Activated naive CD4-positive, alpha-beta T cell treated with anti-CD3 and anti-CD28 coated beads, Interleukin-2, amount 50 U/mL, for 24 hours (primary cell): ENCODE results near the gene LMTK2.
A peak's percentile ranks its signal among the peaks of the same experiment; 100 is the strongest.

Experiments
- H3K27ac Mint-ChIP-seq: one replicate; pipeline ENCODE4 v1.8.0; 2021; ENCODE audit warnings: mild to moderate bottlenecking, mixed read lengths
- H3K27me3 Mint-ChIP-seq: one replicate; pipeline ENCODE4 v1.8.0; 2021; ENCODE audit warnings: mixed read lengths
- H3K36me3 Mint-ChIP-seq: one replicate; pipeline ENCODE4 v1.8.0; 2021; ENCODE audit warnings: mixed read lengths
- H3K4me1 Mint-ChIP-seq: one replicate; pipeline ENCODE4 v1.8.0; 2021; ENCODE audit warnings: mixed read lengths
- H3K4me3 Mint-ChIP-seq: one replicate; pipeline ENCODE4 v1.8.0; 2021; ENCODE audit warnings: mild to moderate bottlenecking, mixed read lengths
- H3K9me3 Mint-ChIP-seq: one replicate; pipeline ENCODE4 v1.8.0; 2021; ENCODE audit warnings: mixed read lengths

The LMTK2 gene

GRCh38 chr7:98223351-98223897 lies 116.8 kb downstream of the LMTK2 start:
- Mint-ChIP-seq H3K4me3 (no peak overlapping the region), H3K36me3 (peaks cover 3% of the 10 kb centered on the region), H3K27ac (no peak overlapping the region), H3K27me3 (no peaks in the 10 kb centered on the region), H3K4me1 (peaks cover 16% of the 10 kb centered on the region), H3K9me3 (no peaks in the 10 kb centered on the region)

GRCh38 chr7:98223898-98224700 lies 117.4 kb downstream of the LMTK2 start:
- H3K27me3 Mint-ChIP-seq: no peaks in the 10 kb centered on the region
- peaks cover 9% of the 10 kb centered on the region for H3K4me1 Mint-ChIP-seq
- H3K4me3 Mint-ChIP-seq: no peak overlapping the region
- H3K9me3 Mint-ChIP-seq: no peaks in the 10 kb centered on the region
- H3K27ac Mint-ChIP-seq: no peak overlapping the region
- H3K36me3 Mint-ChIP-seq: peaks cover 3% of the 10 kb centered on the region

GRCh38 chr7:98224701-98225181 lies 118.1 kb downstream of the LMTK2 start:
- H3K4me3 Mint-ChIP-seq: no peak overlapping the region
- no peaks in the 10 kb centered on the region for H3K9me3 Mint-ChIP-seq
- H3K36me3 Mint-ChIP-seq: no peaks in the 10 kb centered on the region
- H3K27me3 Mint-ChIP-seq: no peaks in the 10 kb centered on the region
- H3K27ac Mint-ChIP-seq: no peak overlapping the region
- H3K4me1 Mint-ChIP-seq: peaks cover 2% of the 10 kb centered on the region

GRCh38 chr7:98225913-98226614 lies 119.4 kb downstream of the LMTK2 start:
- no peaks in the 10 kb centered on the region for H3K4me1 Mint-ChIP-seq
- no peaks in the 10 kb centered on the region for H3K36me3 Mint-ChIP-seq
- H3K27ac Mint-ChIP-seq: peak overlapping the region; percentile 53
- H3K9me3 Mint-ChIP-seq: no peaks in the 10 kb centered on the region
- H3K27me3 Mint-ChIP-seq: no peaks in the 10 kb centered on the region
- no peak overlapping the region for H3K4me3 Mint-ChIP-seq

GRCh38 chr7:98227939-98228338 lies 121.3 kb downstream of the LMTK2 start:
- Mint-ChIP-seq H3K4me3 (no peak overlapping the region), H3K36me3 (no peaks in the 10 kb centered on the region), H3K4me1 (no peaks in the 10 kb centered on the region), H3K27ac (no peak overlapping the region), H3K9me3 (no peaks in the 10 kb centered on the region), H3K27me3 (no peaks in the 10 kb centered on the region)

GRCh38 chr7:98228801-98229200 lies 122.1 kb downstream of the LMTK2 start:
- no peaks in the 10 kb centered on the region for H3K36me3 Mint-ChIP-seq
- no peaks in the 10 kb centered on the region for H3K9me3 Mint-ChIP-seq
- H3K27ac Mint-ChIP-seq: no peak overlapping the region
- no peaks in the 10 kb centered on the region for H3K27me3 Mint-ChIP-seq
- H3K4me1 Mint-ChIP-seq: no peaks in the 10 kb centered on the region
- no peak overlapping the region for H3K4me3 Mint-ChIP-seq

GRCh38 chr7:98229441-98229840 lies 122.8 kb downstream of the LMTK2 start:
- Mint-ChIP-seq H3K36me3 (no peaks in the 10 kb centered on the region), H3K4me3 (no peak overlapping the region), H3K9me3 (no peaks in the 10 kb centered on the region), H3K27ac (no peak overlapping the region), H3K4me1 (no peaks in the 10 kb centered on the region), H3K27me3 (no peaks in the 10 kb centered on the region)

GRCh38 chr7:98229991-98230745 lies 123.5 kb downstream of the LMTK2 start:
- no peaks in the 10 kb centered on the region for H3K27me3 Mint-ChIP-seq
- peak overlapping the region; percentile 8 for H3K27ac Mint-ChIP-seq

GRCh38 chr7:98230746-98231471 lies 124.2 kb downstream of the LMTK2 start:
- no peaks in the 10 kb centered on the region for H3K27me3 Mint-ChIP-seq
- no peaks in the 10 kb centered on the region for H3K4me1 Mint-ChIP-seq
- no peak overlapping the region for H3K27ac Mint-ChIP-seq
- H3K9me3 Mint-ChIP-seq: no peaks in the 10 kb centered on the region
- H3K4me3 Mint-ChIP-seq: no peak overlapping the region
- peaks cover 2% of the 10 kb centered on the region for H3K36me3 Mint-ChIP-seq

More at GRCh38 chr7:98229991-98230745, 123.5 kb downstream of the LMTK2 start:
- Mint-ChIP-seq H3K36me3 (peaks cover 2% of the 10 kb centered on the region), H3K4me3 (no peak overlapping the region), H3K9me3 (no peaks in the 10 kb centered on the region), H3K4me1 (no peaks in the 10 kb centered on the region)

GRCh38 chr7:98231493-98232262 lies 125.0 kb downstream of the LMTK2 start:
- H3K27ac Mint-ChIP-seq: no peak overlapping the region
- H3K4me3 Mint-ChIP-seq: no peak overlapping the region
- H3K4me1 Mint-ChIP-seq: no peaks in the 10 kb centered on the region
- no peaks in the 10 kb centered on the region for H3K9me3 Mint-ChIP-seq
- peaks cover 2% of the 10 kb centered on the region for H3K36me3 Mint-ChIP-seq
- no peaks in the 10 kb centered on the region for H3K27me3 Mint-ChIP-seq

GRCh38 chr7:98232263-98232585 lies 125.6 kb downstream of the LMTK2 start:
- peaks cover 2% of the 10 kb centered on the region for H3K36me3 Mint-ChIP-seq
- no peaks in the 10 kb centered on the region for H3K4me1 Mint-ChIP-seq
- no peaks in the 10 kb centered on the region for H3K9me3 Mint-ChIP-seq
- no peak overlapping the region for H3K27ac Mint-ChIP-seq
- no peak overlapping the region for H3K4me3 Mint-ChIP-seq
- H3K27me3 Mint-ChIP-seq: no peaks in the 10 kb centered on the region

GRCh38 chr7:98232799-98233198 lies 126.1 kb downstream of the LMTK2 start:
- no peaks in the 10 kb centered on the region for H3K27me3 Mint-ChIP-seq
- no peaks in the 10 kb centered on the region for H3K9me3 Mint-ChIP-seq
- no peak overlapping the region for H3K27ac Mint-ChIP-seq
- H3K36me3 Mint-ChIP-seq: peaks cover 2% of the 10 kb centered on the region
- H3K4me1 Mint-ChIP-seq: no peaks in the 10 kb centered on the region
- no peak overlapping the region for H3K4me3 Mint-ChIP-seq

GRCh38 chr7:98233219-98234070 lies 126.8 kb downstream of the LMTK2 start:
- Mint-ChIP-seq H3K9me3 (no peaks in the 10 kb centered on the region), H3K27me3 (no peaks in the 10 kb centered on the region), H3K4me1 (no peaks in the 10 kb centered on the region), H3K4me3 (no peak overlapping the region), H3K27ac (no peak overlapping the region), H3K36me3 (peaks cover 2% of the 10 kb centered on the region)
